GM12878 (cell line): ENCODE results near the gene ATP2A1.

ENCODE experiments used
- ATF2 ChIP-seq: IDR thresholded peaks from 2 replicates; pipeline ENCODE4 v1.6.1; 2012; ENCODE audit warnings: low read length, inconsistent platforms
- CHD1 ChIP-seq: IDR thresholded peaks from 2 replicates; pipeline ENCODE4 v1.6.1; 2012; ENCODE audit warnings: low read depth, low read length, improper control_type of control experiment
- CTCF ChIP-seq, 3 experiments: IDR thresholded peaks in 2 of 3; conservative IDR thresholded peaks in 1 of 3; 2 replicates each; pipeline ENCODE4 v1.5.1; 2011; ENCODE audit warnings: low read depth in 3 of 3, low read length in 3 of 3, mild to moderate bottlenecking in 3 of 3, control low read depth in 2 of 3, moderate library complexity in 2 of 3, inconsistent platforms in 1 of 3, mixed read lengths in 1 of 3; ENCODE audit not compliant: control insufficient read depth in 2 of 3, insufficient read depth in 1 of 3; ENCODE audit errors: extremely low read depth in 1 of 3
- EZH2 ChIP-seq: IDR thresholded peaks from 2 replicates; pipeline ENCODE4 v1.6.1; 2012; ENCODE audit warnings: low read depth, mild to moderate bottlenecking, control low read depth, inconsistent platforms, low read length, borderline replicate concordance; ENCODE audit not compliant: control insufficient read depth
- GABPA ChIP-seq: IDR thresholded peaks from 2 replicates; pipeline ENCODE4 v1.6.1; 2014; ENCODE audit warnings: antibody characterized with exemption, low read depth, mild to moderate bottlenecking, inconsistent platforms
- HDGF ChIP-seq: fragments of 450-650 bp; IDR thresholded peaks from 2 replicates; pipeline ENCODE4 v1.6.1; 2016; ENCODE audit warnings: antibody characterized with exemption
- NFIC ChIP-seq: IDR thresholded peaks from 2 replicates; pipeline ENCODE4 v1.6.1; 2012; ENCODE audit warnings: low read depth, mild to moderate bottlenecking, inconsistent platforms, low read length, moderate library complexity
- NRF1 ChIP-seq: conservative IDR thresholded peaks from 2 replicates; pipeline ENCODE4 v1.6.1; 2011; ENCODE audit warnings: mild to moderate bottlenecking, low read depth, low read length, improper control_type of control experiment
- POLR2A ChIP-seq: IDR thresholded peaks from 2 replicates; pipeline ENCODE4 v1.6.1; 2011; ENCODE audit warnings: low read depth, mild to moderate bottlenecking, low read length
- TAF1 ChIP-seq: IDR thresholded peaks from 2 replicates; pipeline ENCODE4 v1.6.1; 2011; ENCODE audit warnings: mild to moderate bottlenecking, low read depth, low read length, borderline replicate concordance
- TCF7 ChIP-seq: IDR thresholded peaks from 2 replicates; pipeline ENCODE4 v1.6.1; 2014; ENCODE audit warnings: antibody characterized with exemption, borderline replicate concordance
- ZBTB40 ChIP-seq: fragments of 450-650 bp; IDR thresholded peaks from 2 replicates; pipeline ENCODE4 v1.6.1; 2016; ENCODE audit warnings: mild to moderate bottlenecking, moderate library complexity, borderline replicate concordance
- TF ChIP-seq, protein P1 (sequence below): IDR thresholded peaks from 2 replicates; pipeline ENCODE4 v1.6.1; 2011; ENCODE audit warnings: low read depth, mild to moderate bottlenecking, low read length, moderate library complexity, borderline replicate concordance; ENCODE audit errors: extremely low read depth

- no peak for TF ChIP-seq TCF7
- no peak for TF ChIP-seq CTCF (IDR thresholded peaks at IDR 0.05 in 2 of 3, conservative IDR thresholded peaks at IDR 0.05 in 1 of 3; ENCODE audit: control insufficient read depth in 2 of 3, extremely low read depth in 1 of 3, insufficient read depth in 1 of 3, low read depth in 3 of 3, low read length in 3 of 3)
- TF ChIP-seq POLR2A = no peak
- TF ChIP-seq CHD1 = no peak
- TF ChIP-seq TAF1 = no peak
- no peak for TF ChIP-seq NRF1
- TF ChIP-seq HDGF = no peak
- TF ChIP-seq, protein P1, sequence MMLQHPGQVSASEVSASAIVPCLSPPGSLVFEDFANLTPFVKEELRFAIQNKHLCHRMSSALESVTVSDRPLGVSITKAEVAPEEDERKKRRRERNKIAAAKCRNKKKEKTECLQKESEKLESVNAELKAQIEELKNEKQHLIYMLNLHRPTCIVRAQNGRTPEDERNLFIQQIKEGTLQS = no peak
- no peak for TF ChIP-seq NFIC
- TF ChIP-seq ZBTB40 = no peak
- TF ChIP-seq ATF2 = no peak
- TF ChIP-seq GABPA = no peak
- TF ChIP-seq EZH2 = no peak
Measured at GRCh38 chr16:28951410-28951943, 73.2 kb downstream of the ATP2A1 start.
